ENCODE measurements around the gene ECHS1. TPM values are rescaled to one million over a fixed set of nuclear protein-coding genes. Genes with fewer than 3 reads are reported as not detected.

Gene ECHS1
- total RNA-seq, 1 donor from 2014 or later = 77.4 TPM

DNA sequence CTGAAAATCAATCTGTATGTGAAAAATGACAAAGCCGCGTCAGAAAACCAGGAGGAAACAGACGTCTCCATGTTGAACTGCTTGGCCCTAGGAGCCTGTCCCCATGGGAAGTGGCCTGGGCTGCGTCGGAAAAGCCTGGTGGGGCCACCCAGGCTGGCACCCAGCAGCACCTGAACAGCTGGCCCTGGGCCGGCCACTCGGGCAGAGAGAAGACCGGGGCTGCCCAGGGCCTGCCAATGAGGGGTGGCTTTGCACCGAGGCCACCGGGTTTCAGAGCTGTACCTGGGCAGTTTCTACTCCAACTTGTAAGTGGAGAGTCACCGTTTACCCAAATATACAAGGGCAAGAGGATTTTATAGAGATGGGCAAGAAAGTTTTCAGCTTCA is 14.2 kb downstream of the ECHS1 start:
- no peak overlapping the region for H2AFZ ChIP-seq (replicated peaks)
- H3K9me3 ChIP-seq (ENCODE audit: low read depth) = no peaks in the 10 kb centered on the region
- H3K4me1 Mint-ChIP-seq = no peaks in the 10 kb centered on the region
- H3K9ac ChIP-seq = no peak overlapping the region
- peaks cover 17% of the 10 kb centered on the region for H3F3A ChIP-seq (ENCODE audit: low read depth)
- peaks cover 8% of the 10 kb centered on the region for H3K27me3 Mint-ChIP-seq (ENCODE audit: insufficient read depth, low read depth)
- peaks cover 11% of the 10 kb centered on the region for H3K36me3 Mint-ChIP-seq
- TF ChIP-seq EZH2phosphoT487 (IDR thresholded peaks at IDR 0.05) = no peak
- TF ChIP-seq, protein P1, sequence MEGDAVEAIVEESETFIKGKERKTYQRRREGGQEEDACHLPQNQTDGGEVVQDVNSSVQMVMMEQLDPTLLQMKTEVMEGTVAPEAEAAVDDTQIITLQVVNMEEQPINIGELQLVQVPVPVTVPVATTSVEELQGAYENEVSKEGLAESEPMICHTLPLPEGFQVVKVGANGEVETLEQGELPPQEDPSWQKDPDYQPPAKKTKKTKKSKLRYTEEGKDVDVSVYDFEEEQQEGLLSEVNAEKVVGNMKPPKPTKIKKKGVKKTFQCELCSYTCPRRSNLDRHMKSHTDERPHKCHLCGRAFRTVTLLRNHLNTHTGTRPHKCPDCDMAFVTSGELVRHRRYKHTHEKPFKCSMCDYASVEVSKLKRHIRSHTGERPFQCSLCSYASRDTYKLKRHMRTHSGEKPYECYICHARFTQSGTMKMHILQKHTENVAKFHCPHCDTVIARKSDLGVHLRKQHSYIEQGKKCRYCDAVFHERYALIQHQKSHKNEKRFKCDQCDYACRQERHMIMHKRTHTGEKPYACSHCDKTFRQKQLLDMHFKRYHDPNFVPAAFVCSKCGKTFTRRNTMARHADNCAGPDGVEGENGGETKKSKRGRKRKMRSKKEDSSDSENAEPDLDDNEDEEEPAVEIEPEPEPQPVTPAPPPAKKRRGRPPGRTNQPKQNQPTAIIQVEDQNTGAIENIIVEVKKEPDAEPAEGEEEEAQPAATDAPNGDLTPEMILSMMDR (IDR thresholded peaks at IDR 0.05) = no peak
- TF ChIP-seq EZH2 (IDR thresholded peaks at IDR 0.05) = no peak
- H3K4me2 ChIP-seq = no peak overlapping the region
- peaks cover 7% of the 10 kb centered on the region for H3K79me2 ChIP-seq (ENCODE audit: low read depth)
- no peaks in the 10 kb centered on the region for H3K36me3 ChIP-seq
- H3K4me1 ChIP-seq = no peaks in the 10 kb centered on the region
- H3K4me3 ChIP-seq = no peak overlapping the region
- peak overlapping the region; percentile 52 for H3K4me3 Mint-ChIP-seq
- H3K27me3 ChIP-seq = peaks cover 8% of the 10 kb centered on the region
- peaks cover 19% of the 10 kb centered on the region for H4K20me1 ChIP-seq (ENCODE audit: low read depth)
- H3K27ac ChIP-seq = no peak overlapping the region
- no peak for DNase-seq (ENCODE audit: low spot score)
- no peak overlapping the region for H3K27ac Mint-ChIP-seq
- H3K9me3 Mint-ChIP-seq = no peaks in the 10 kb centered on the region

DNA sequence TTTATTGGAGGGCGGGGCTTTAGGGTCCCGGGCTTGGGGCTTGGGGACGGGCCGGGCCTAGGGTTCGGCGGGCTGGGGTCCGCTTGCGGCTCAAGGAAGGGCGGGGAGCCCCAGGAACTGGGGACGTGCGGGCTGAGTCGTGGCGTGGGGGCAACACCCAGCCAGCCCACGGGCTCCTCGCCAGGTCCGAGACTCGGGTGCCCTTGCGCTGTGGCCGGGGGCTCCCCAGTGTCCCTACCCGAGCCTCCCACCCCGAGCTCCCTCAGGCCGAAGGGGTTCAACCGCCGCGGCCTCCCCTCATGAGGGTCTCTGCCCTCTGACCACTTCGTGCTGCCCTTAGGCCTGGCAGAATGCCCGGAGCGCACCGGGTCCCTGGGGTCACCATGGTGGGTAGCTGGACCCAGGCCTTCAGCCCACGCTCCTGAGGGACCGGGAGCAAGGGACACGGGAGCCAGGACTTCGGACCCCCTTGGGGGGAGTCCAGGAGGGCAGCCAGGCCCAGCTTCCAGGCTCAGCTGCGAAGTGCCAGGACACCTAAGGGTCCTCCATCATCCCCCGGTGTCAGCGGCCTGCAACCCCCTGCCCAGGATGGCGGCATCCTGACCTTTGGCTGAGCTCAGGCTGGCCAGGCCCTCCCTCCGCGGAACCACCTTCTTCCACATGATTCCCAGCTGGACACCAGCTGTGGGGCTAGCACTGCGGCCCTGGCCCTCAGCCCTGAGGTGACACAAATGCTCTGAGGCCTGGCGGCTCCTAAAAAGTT is 14.8 kb downstream of the ECHS1 start:
- H2AFZ ChIP-seq (replicated peaks) = no peak overlapping the region
- Mint-ChIP-seq H3K4me3 (peak overlapping the region; percentile 52), H3K27ac (no peak overlapping the region)

DNA sequence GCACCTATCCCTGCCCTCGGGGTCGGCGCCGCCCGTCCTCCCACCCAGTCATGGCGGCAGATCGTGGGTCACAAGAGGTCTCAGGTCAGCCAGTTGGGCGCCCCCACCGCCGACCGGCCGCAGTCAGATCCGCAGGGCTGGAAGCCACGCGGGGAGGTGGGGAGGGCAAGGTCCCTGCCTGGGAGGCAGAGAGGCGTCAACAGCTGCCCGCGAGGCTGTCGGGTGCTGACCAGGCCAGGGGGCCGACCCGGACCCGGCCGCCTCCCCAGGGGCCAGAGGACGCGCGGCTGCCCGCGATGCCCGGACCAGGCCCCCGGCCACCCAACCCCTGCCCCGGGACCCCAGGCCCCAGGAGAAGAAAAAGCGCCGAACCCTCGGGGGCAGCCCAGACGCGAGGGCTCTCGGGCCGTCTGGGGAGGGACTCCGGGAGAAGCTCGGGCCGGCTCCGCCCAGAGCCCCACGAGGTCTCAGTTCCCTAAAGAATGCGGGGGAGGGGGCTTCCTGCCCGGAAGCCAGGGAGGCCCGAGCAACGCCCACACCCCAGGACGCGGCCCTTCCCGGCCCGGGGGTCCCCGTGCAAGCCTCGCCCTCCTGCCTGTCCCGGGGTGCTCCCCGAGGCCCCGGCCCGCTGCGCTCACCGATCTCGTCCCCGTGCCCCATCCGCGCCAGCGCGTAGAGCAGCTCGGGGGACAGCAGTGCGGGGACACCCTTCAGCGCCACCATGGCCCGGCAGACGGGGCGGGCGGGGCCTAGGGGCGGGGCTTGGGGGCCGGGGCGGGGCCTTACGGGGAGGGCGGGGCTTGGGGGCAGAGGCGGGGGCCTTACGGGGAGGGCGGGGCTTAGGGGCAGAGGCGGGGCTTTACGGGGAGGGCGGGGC is 15.6 kb downstream of the ECHS1 start, which contains the start of gene FUOM:
Gene FUOM, minus strand, starts transcription at position 735 of the 877 bp plus-strand sequence. Its CDS starts 12 bp downstream, at position 723.
- H3K27ac ChIP-seq = no peak within 1 kb of the TSS
- H3K9ac ChIP-seq = no peak within 1 kb of the TSS

More for the DNA sequence above, 14.8 kb downstream of the ECHS1 start:
- Histone ChIP-seq H3K27me3 (peaks cover 8% of the 10 kb centered on the region), H3K4me3 (no peak overlapping the region), H3K79me2 (ENCODE audit: low read depth) (peaks cover 7% of the 10 kb centered on the region), H4K20me1 (ENCODE audit: low read depth) (peaks cover 19% of the 10 kb centered on the region), H3K27ac (no peak overlapping the region), H3F3A (ENCODE audit: low read depth) (peaks cover 17% of the 10 kb centered on the region), H3K9me3 (ENCODE audit: low read depth) (no peaks in the 10 kb centered on the region), H3K4me2 (no peak overlapping the region), H3K36me3 (no peaks in the 10 kb centered on the region), H3K4me1 (no peaks in the 10 kb centered on the region), H3K9ac (no peak overlapping the region)
- DNase-seq (ENCODE audit: low spot score) = no peak
- TF ChIP-seq, protein P1 (IDR thresholded peaks at IDR 0.05) = no peak
- TF ChIP-seq EZH2phosphoT487 (IDR thresholded peaks at IDR 0.05) (no peak), EZH2 (IDR thresholded peaks at IDR 0.05) (no peak)
- peaks cover 11% of the 10 kb centered on the region for H3K36me3 Mint-ChIP-seq
- no peaks in the 10 kb centered on the region for H3K9me3 Mint-ChIP-seq
- H3K27me3 Mint-ChIP-seq (ENCODE audit: insufficient read depth, low read depth) = peaks cover 9% of the 10 kb centered on the region
- H3K4me1 Mint-ChIP-seq = no peaks in the 10 kb centered on the region

More for the DNA sequence above, 15.6 kb downstream of the ECHS1 start, which contains the start of gene FUOM:
- Mint-ChIP-seq H3K9me3 (no peaks in the 10 kb centered on the region), H3K4me3 (peak within 1 kb of the TSS; percentile 81), H3K27me3 (ENCODE audit: insufficient read depth, low read depth) (peaks cover 9% of the 10 kb centered on the region), H3K36me3 (peaks cover 11% of the 10 kb centered on the region), H3K4me1 (no peaks in the 10 kb centered on the region), H3K27ac (no peak within 1 kb of the TSS)
- peak; percentile 90 for DNase-seq (ENCODE audit: low spot score)
- H2AFZ ChIP-seq (replicated peaks) = peak within 1 kb of the TSS; percentile 64
- peaks cover 17% of the 10 kb centered on the region for H3F3A ChIP-seq (ENCODE audit: low read depth)
- H3K4me1 ChIP-seq = no peaks in the 10 kb centered on the region
- peak within 1 kb of the TSS; percentile 93 for H3K4me3 ChIP-seq
- H4K20me1 ChIP-seq (ENCODE audit: low read depth) = peaks cover 19% of the 10 kb centered on the region
- H3K27me3 ChIP-seq = peaks cover 8% of the 10 kb centered on the region
- H3K9me3 ChIP-seq (ENCODE audit: low read depth) = no peaks in the 10 kb centered on the region
- H3K79me2 ChIP-seq (ENCODE audit: low read depth) = peaks cover 7% of the 10 kb centered on the region
- H3K4me2 ChIP-seq = peak within 1 kb of the TSS; percentile 92
- no peaks in the 10 kb centered on the region for H3K36me3 ChIP-seq
- TF ChIP-seq EZH2 (IDR thresholded peaks at IDR 0.05) = no peak
- peak; percentile 21 for TF ChIP-seq EZH2phosphoT487 (IDR thresholded peaks at IDR 0.05)
- TF ChIP-seq, protein P1 (IDR thresholded peaks at IDR 0.05) = peak; percentile 12
